Spleen (tissue), 7 donors: ENCODE results near the gene HTRA2.
"Not testable (repeated sequence)": the region's sequence is repeated elsewhere in the genome, so short reads cannot be mapped to it uniquely, and the experiment has no call there.

ENCODE experiments used
- CTCF ChIP-seq, 11 experiments: fragments of 200-600 bp in 7 of 11; fragments of 450-650 bp in 4 of 11; sonication (generic) in 4 of 11; IDR thresholded peaks in 8 of 11; conservative IDR thresholded peaks in 3 of 11; 1 replicate in 7 of 11; 2 replicates in 4 of 11; pipeline versions ENCODE4 v1.4.0 to v1.8.0; 2016 to 2021; ENCODE audit warnings: antibody characterized with exemption in 11 of 11, inconsistent platforms in 4 of 11, mild to moderate bottlenecking in 1 of 11
- POLR2A ChIP-seq, 3 donors: fragments of 450-650 bp; IDR thresholded peaks; one replicate each; pipeline ENCODE4 v1.5.1; 2017; ENCODE audit warnings: antibody characterized with exemption in 3 of 3, mild to moderate bottlenecking in 1 of 3
- donor health status: DM: no; HTN: no; CAD: no; lungs with moderate emphysema.
- donor health status: DM: no; HTN: no; CAD: no.
- donor health status: DM: no; HTN: no; CAD: no.

- TF ChIP-seq POLR2A (IDR thresholded peaks at IDR 0.05); CTCF (IDR thresholded peaks at IDR 0.05 in 8 of 11, conservative IDR thresholded peaks at IDR 0.05 in 3 of 11): not testable (repeated sequence)
Observed at GRCh38 chr2:74561022-74561421, 31.3 kb downstream of the HTRA2 start.
